Ascending aorta (tissue), 2 donors: ENCODE results near the gene CFAP54. TPM values are rescaled to one million over a fixed set of nuclear protein-coding genes. Genes with fewer than 3 reads are reported as not detected.

Experiments used
- DNase-seq, 2 donors: peaks; one replicate each; pipeline ENCODE4 v3.0.0-alpha.2; 2019; ENCODE audit warnings: low spot score in 2 of 2
- H3K27ac ChIP-seq, 2 donors: fragments of 200-600 bp; sonication (generic); one replicate each; pipeline ENCODE4 v1.5.1; 2016 to 2017; ENCODE audit warnings: mild to moderate bottlenecking in 1 of 2
- H3K27me3 ChIP-seq: fragments of 200-600 bp; sonication (generic); one replicate; pipeline ENCODE4 v1.5.1; 2017
- H3K36me3 ChIP-seq, 2 donors: fragments of 200-600 bp; sonication (generic); one replicate each; pipeline ENCODE4 v1.5.1; 2016
- H3K4me1 ChIP-seq, 2 donors: fragments of 200-600 bp; sonication (generic); one replicate each; pipeline ENCODE4 v1.5.1; 2016 to 2017; ENCODE audit warnings: mild to moderate bottlenecking in 1 of 2
- H3K4me3 ChIP-seq, 2 donors: fragments of 200-600 bp; sonication (generic); one replicate each; pipeline ENCODE4 v1.5.1; 2016 to 2017; ENCODE audit warnings: mild to moderate bottlenecking in 1 of 2
- H3K9me3 ChIP-seq, 2 donors: fragments of 200-600 bp; sonication (generic); one replicate each; pipeline ENCODE4 v1.5.1; 2016
- CTCF ChIP-seq, 3 experiments: fragments of 200-600 bp in 2 of 3; fragments of 450-650 bp in 1 of 3; sonication (generic) in 2 of 3; IDR thresholded peaks; one replicate each; pipeline ENCODE4 v1.5.1; 2016 to 2019; ENCODE audit warnings: antibody characterized with exemption in 3 of 3, mild to moderate bottlenecking in 1 of 3, moderate library complexity in 1 of 3
- intact Hi-C: fragments of 100-400 bp; cut with DNase I; formaldehyde crosslinking; loops from one replicate; pipeline ENCODE4 v1.15.1; 2023
- total RNA-seq: library from RNA; depleted of rRNA; stranded (reverse); fragments of >200 nt; gene quantifications from one replicate; pipeline ENCODE4 v1.1.0, GENCODE V29; 2016

CFAP54 gene
- total RNA-seq, 1 donor from 2014 or later = not detected

- Histone ChIP-seq H3K27ac (no peak overlapping the region), H3K27me3 (no peaks in the 10 kb centered on the region), H3K4me1 (no peaks in the 10 kb centered on the region), H3K4me3 (no peak overlapping the region), H3K36me3 (no peaks in the 10 kb centered on the region), H3K9me3 (no peaks in the 10 kb centered on the region)
- intact Hi-C loops = no loop called here
- DNase-seq = no peak
- no peak for TF ChIP-seq CTCF (IDR thresholded peaks at IDR 0.05)
These were observed 22.2 kb upstream of the CFAP54 start for GRCh38 chr12:96466939-96467751.

- H3K27me3 ChIP-seq = no peaks in the 10 kb centered on the region
- no peaks in the 10 kb centered on the region for H3K9me3 ChIP-seq
- no peak for DNase-seq
- intact Hi-C loops = no loop called here
- TF ChIP-seq CTCF (IDR thresholded peaks at IDR 0.05) = no peak
- no peak overlapping the region for H3K27ac ChIP-seq
- no peaks in the 10 kb centered on the region for H3K4me1 ChIP-seq
- H3K36me3 ChIP-seq = no peaks in the 10 kb centered on the region
- no peak overlapping the region for H3K4me3 ChIP-seq
These were observed 17.9 kb upstream of the CFAP54 start for GRCh38 chr12:96471368-96472050.

- no peak for TF ChIP-seq CTCF (IDR thresholded peaks at IDR 0.05)
- DNase-seq = no peak
- Histone ChIP-seq H3K4me1 (no peaks in the 10 kb centered on the region), H3K9me3 (no peaks in the 10 kb centered on the region), H3K27ac (no peak overlapping the region), H3K36me3 (no peaks in the 10 kb centered on the region), H3K27me3 (no peaks in the 10 kb centered on the region), H3K4me3 (no peak overlapping the region)
- intact Hi-C loops = no loop called here
These were observed 17.0 kb upstream of the CFAP54 start for GRCh38 chr12:96472384-96472783.

GRCh38 chr12:96473394-96474093 is 15.8 kb upstream of the CFAP54 start:
- Histone ChIP-seq H3K4me1 (no peaks in the 10 kb centered on the region), H3K27ac (no peak overlapping the region), H3K9me3 (no peaks in the 10 kb centered on the region), H3K4me3 (no peak overlapping the region), H3K36me3 (no peaks in the 10 kb centered on the region), H3K27me3 (no peaks in the 10 kb centered on the region)
- no peak for DNase-seq
- intact Hi-C loops = no loop called here
- TF ChIP-seq CTCF (IDR thresholded peaks at IDR 0.05) = no peak

- DNase-seq = no peak
- no peaks in the 10 kb centered on the region for H3K27me3 ChIP-seq
- H3K36me3 ChIP-seq = no peaks in the 10 kb centered on the region
- H3K27ac ChIP-seq = no peak overlapping the region
- no peak overlapping the region for H3K4me3 ChIP-seq
- TF ChIP-seq CTCF (IDR thresholded peaks at IDR 0.05) = no peak
- intact Hi-C loops = no loop called here
- no peaks in the 10 kb centered on the region for H3K9me3 ChIP-seq
- no peaks in the 10 kb centered on the region for H3K4me1 ChIP-seq
These were observed 15.2 kb upstream of the CFAP54 start for GRCh38 chr12:96474206-96474605.
